NCI-H146 (cell line): Measurements from ENCODE around the gene TES.
"Not testable (repeated sequence)": the region's sequence is repeated elsewhere in the genome, so short reads cannot be mapped to it uniquely, and the experiment has no call there.

ENCODE experiments used
- DNase-seq: peaks from one replicate; lab custom pipeline; 2025; lab: John Stamatoyannopoulos, UW

TES gene

DNA sequence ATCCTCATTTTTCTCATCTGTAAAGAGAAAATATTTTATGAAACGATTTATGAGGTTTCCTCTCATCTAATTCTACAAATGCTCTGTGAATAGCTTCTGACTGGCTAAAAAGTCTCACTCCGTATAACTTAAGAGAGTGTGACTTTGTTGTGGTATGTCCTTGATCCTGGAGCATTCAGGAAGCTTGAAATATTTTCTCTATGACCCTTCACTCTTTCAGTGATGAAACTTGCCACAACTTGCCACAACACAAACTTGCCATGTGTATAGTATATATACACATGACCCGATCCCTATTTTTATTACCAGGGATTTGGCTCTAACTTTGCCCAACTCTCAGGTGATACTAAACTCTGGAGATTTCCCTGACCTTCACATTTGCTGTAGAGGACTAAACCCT is 74.1 kb downstream of the TES start:
- no peak for DNase-seq

GRCh38 chr7:116285252-116285651 is 74.9 kb downstream of the TES start:
- DNase-seq: no peak

GRCh38 chr7:116290740-116291139 is 80.4 kb downstream of the TES start:
- DNase-seq: no peak

DNA sequence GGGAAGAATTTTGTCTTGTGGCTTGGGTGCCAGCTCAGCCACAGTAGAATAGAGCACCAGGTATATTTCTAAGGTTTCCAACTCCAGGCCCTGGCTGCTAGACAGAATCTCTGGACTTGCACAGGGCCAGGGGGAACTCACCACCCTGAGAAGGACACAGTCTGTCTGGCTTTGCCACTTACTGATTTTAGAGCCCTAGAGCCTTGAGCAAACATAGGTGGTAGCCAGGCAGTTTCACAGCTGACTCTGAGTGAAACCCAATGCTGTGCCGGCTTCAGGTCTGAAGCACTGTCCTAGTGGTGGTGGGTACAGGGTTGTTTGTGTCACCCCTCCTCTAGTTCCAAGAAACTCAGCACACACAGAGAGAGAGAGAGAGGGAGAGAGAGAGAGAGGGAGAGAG is 81.6 kb downstream of the TES start:
- DNase-seq: no peak

GRCh38 chr7:116292381-116292780 is 82.0 kb downstream of the TES start:
- DNase-seq: no peak

- DNase-seq: no peak
Measured at GRCh38 chr7:116293139-116293538, 82.8 kb downstream of the TES start.

- no peak for DNase-seq
Measured at GRCh38 chr7:116293633-116294032, 83.3 kb downstream of the TES start.

- not testable (repeated sequence) for DNase-seq
Measured at GRCh38 chr7:116295903-116296302, 85.6 kb downstream of the TES start.

DNA sequence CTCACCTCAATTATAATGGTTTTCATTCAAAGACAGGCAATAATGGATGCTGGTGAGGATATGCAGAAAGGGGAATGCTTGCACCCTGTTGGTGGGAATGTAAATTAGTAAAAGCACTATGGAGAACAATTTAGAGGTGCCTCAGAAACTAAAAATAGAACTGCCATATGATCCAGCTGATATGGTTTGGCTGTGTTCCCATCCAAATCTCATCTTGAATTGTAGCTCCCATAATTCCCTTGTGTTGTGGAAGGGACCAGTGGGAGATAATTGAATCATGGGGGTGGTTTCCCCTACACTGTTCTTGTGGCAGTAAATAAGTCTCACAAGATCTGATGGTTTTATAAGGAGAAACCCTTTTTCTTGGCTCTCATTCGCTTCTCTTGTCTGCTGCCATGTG is 87.7 kb downstream of the TES start:
- DNase-seq: no peak

DNA sequence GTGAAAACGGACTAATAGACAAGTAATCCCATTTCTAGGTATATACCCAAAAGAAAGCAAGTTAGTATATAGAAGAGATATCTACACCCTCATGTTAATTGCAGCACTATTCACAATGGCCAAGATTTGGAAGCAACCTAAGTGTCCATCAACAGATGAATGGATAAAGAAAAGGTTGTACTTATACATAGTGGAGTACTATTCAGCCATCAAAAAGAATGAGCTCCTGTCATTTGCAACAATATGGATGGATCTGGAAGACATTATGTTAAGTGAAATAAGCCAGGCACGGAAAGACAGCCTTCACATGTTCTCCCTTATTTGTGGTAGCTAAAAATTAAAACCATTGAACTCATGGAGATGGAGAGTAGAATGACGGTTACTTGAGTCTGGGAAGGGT is 88.2 kb downstream of the TES start:
- DNase-seq: no peak

DNA sequence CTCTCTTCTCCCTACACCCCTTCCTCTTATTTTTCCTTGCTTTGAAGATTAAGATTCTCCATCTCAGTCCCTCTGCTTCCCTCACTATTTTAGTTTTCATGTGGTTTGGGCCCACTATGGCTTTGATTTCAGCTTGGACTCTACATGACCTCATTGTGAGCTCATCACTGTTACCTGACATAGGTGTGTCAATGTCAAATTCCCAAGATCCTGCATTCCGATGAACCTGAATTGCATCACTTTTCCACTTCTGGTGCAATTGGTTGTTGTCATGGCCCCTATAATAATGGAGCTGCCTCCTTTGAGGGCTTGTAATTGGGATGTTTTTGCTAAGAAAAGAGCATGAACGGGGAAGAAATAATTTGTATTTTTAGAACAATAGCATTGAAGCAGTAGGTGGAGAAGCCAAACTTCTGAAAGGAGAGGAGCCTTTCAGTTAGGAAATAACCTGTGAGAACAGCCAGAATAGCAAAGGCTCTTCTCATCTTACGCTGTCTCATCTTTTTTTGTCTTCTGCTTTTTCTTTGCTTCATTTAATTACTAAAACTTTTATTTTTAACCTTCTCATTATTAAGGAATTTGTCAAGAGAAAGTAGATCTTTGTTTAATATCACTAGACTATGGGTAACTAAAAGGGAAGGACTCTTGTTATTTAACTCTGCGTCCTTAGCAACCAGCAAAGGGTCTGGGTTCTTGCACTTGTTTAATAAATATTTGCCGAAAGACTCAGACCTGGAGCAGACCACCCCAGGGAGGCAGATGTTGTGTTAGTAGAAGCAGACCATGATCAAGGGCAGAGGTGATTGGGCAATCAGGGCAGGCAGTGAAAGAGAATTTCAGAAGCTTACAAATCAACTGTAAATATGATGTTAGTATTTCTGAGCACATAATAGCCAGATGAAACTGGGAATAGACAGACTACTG is 95.4 kb downstream of the TES start:
- no peak for DNase-seq

- DNase-seq: no peak
Measured at GRCh38 chr7:116306409-116307048, 96.2 kb downstream of the TES start.

DNA sequence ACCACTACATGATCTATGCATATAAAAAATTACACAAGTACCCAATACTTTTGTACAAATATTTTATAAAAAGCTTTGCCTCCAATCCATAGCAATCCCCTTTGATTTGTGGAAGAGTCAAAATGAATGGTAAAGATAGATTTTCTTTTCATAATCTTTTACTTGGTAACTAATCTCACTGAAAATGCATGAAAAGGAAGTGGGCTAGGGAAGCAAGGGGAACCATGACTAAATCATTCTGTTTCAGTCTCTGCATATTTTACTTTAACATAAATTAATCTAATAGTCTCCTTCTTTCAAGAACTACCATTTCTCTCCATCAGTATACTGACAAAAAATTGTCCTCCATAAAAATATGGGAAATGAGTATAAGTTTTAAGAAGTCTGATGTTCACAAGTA is 96.9 kb downstream of the TES start:
- no peak for DNase-seq
